ENCODE measurements around the gene WDR82. TPM values are rescaled to one million over a fixed set of nuclear protein-coding genes. Genes with fewer than 3 reads are reported as not detected.
"Not testable (repeated sequence)": the region's sequence is repeated elsewhere in the genome, so short reads cannot be mapped to it uniquely, and the experiment has no call there.

Gene WDR82
- total RNA-seq, 2 donors from 2014 or later, result 78.4 to 84.2 TPM

- Mint-ChIP-seq H3K27me3 (ENCODE audit: insufficient read depth) (no peaks in the 10 kb centered on the region), H3K27ac (peak overlapping the region; percentile 16), H3K36me3 (ENCODE audit: low read depth) (peaks cover 1% of the 10 kb centered on the region), H3K9me3 (no peaks in the 10 kb centered on the region), H3K4me1 (peaks cover 25% of the 10 kb centered on the region), H3K4me3 (peak overlapping the region; percentile 92)
- H3K36me3 ChIP-seq (ENCODE audit: control insufficient read depth, insufficient read depth, low read length), result peaks cover 11% of the 10 kb centered on the region
- DNase-seq, result no peak
- H3K27me3 ChIP-seq (ENCODE audit: control insufficient read depth, insufficient read depth, low read length, poor library complexity, severe bottlenecking), result no peaks in the 10 kb centered on the region
- 94 to 95% methylated on average over 5 to 6 of the region's 6 CpGs for WGBS, 2 experiments (ENCODE audit: insufficient coverage in 1 of 2, insufficient read length in 1 of 2)
- no peak overlapping the region for H3K9ac ChIP-seq (ENCODE audit: extremely low read depth, low read length, poor library complexity, severe bottlenecking)
- no peak overlapping the region for H3K27ac ChIP-seq (ENCODE audit: low read depth, low read length)
- H3K4me3 ChIP-seq (ENCODE audit: low read length), result peak overlapping the region; percentile 93
- TF ChIP-seq, protein P1, sequence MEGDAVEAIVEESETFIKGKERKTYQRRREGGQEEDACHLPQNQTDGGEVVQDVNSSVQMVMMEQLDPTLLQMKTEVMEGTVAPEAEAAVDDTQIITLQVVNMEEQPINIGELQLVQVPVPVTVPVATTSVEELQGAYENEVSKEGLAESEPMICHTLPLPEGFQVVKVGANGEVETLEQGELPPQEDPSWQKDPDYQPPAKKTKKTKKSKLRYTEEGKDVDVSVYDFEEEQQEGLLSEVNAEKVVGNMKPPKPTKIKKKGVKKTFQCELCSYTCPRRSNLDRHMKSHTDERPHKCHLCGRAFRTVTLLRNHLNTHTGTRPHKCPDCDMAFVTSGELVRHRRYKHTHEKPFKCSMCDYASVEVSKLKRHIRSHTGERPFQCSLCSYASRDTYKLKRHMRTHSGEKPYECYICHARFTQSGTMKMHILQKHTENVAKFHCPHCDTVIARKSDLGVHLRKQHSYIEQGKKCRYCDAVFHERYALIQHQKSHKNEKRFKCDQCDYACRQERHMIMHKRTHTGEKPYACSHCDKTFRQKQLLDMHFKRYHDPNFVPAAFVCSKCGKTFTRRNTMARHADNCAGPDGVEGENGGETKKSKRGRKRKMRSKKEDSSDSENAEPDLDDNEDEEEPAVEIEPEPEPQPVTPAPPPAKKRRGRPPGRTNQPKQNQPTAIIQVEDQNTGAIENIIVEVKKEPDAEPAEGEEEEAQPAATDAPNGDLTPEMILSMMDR (conservative IDR thresholded peaks at IDR 0.05), result no peak
- H3K4me1 ChIP-seq (ENCODE audit: control insufficient read depth, insufficient read depth, low read length), result peaks cover 17% of the 10 kb centered on the region
- no peaks in the 10 kb centered on the region for H3K9me3 ChIP-seq (ENCODE audit: control insufficient read depth, low read length)
Measured at GRCh38 chr3:52288674-52289073, 10.2 kb upstream of the WDR82 start.

GRCh38 chr3:52286777-52287110 is 8.3 kb upstream of the WDR82 start:
- H3K27ac ChIP-seq (ENCODE audit: low read depth, low read length), result no peak overlapping the region
- Mint-ChIP-seq H3K9me3 (no peaks in the 10 kb centered on the region), H3K36me3 (ENCODE audit: low read depth) (peaks cover 1% of the 10 kb centered on the region), H3K4me3 (peak overlapping the region; percentile 92), H3K27ac (peak overlapping the region; percentile 100), H3K4me1 (peaks cover 38% of the 10 kb centered on the region), H3K27me3 (ENCODE audit: insufficient read depth) (no peaks in the 10 kb centered on the region)
- H3K9ac ChIP-seq (ENCODE audit: extremely low read depth, low read length, poor library complexity, severe bottlenecking), result peak overlapping the region; percentile 87
- peak overlapping the region; percentile 93 for H3K4me3 ChIP-seq (ENCODE audit: low read length)
- DNase-seq, result no peak
- TF ChIP-seq, protein P1 (conservative IDR thresholded peaks at IDR 0.05), result no peak
- no peaks in the 10 kb centered on the region for H3K27me3 ChIP-seq (ENCODE audit: control insufficient read depth, insufficient read depth, low read length, poor library complexity, severe bottlenecking)
- no peaks in the 10 kb centered on the region for H3K9me3 ChIP-seq (ENCODE audit: control insufficient read depth, low read length)
- WGBS, 2 experiments (ENCODE audit: insufficient coverage in 1 of 2, insufficient read length in 1 of 2), result 89 to 93% methylated on average over 5 to 8 of the region's 8 CpGs
- H3K4me1 ChIP-seq (ENCODE audit: control insufficient read depth, insufficient read depth, low read length), result peaks cover 20% of the 10 kb centered on the region
- peaks cover 3% of the 10 kb centered on the region for H3K36me3 ChIP-seq (ENCODE audit: control insufficient read depth, insufficient read depth, low read length)

DNA sequence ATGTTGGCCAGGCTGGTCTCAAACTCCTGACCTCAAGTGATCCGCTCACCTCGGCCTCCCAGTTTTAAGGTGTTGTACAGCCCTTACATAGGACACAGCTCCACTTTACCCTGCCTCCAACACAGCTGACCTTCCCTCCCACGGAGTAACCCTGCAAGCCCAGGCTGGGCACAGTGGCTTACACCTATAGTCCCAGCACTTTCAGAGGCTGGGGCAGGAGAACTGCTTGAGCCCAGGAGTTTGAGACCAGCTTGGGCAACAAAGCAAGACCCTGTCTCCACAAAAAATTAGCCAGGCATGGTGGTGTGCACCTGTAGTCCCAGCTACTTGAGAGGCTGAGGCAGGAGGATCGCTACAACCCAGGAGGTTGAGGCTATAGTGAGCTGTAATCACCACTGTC is 5.6 kb upstream of the WDR82 start:
- not testable (repeated sequence) for H3K27me3 ChIP-seq (ENCODE audit: control insufficient read depth, insufficient read depth, low read length, poor library complexity, severe bottlenecking); H3K36me3 ChIP-seq (ENCODE audit: control insufficient read depth, insufficient read depth, low read length); H3K9me3 Mint-ChIP-seq; H3K4me3 ChIP-seq (ENCODE audit: low read length); H3K36me3 Mint-ChIP-seq (ENCODE audit: low read depth); H3K27me3 Mint-ChIP-seq (ENCODE audit: insufficient read depth); H3K9ac ChIP-seq (ENCODE audit: extremely low read depth, low read length, poor library complexity, severe bottlenecking); H3K27ac ChIP-seq (ENCODE audit: low read depth, low read length); H3K4me3 Mint-ChIP-seq; H3K9me3 ChIP-seq (ENCODE audit: control insufficient read depth, low read length)
- DNase-seq, result peak; percentile 39
- Mint-ChIP-seq H3K4me1 (peaks cover 45% of the 10 kb centered on the region), H3K27ac (peak overlapping the region; percentile 76)
- 92 to 97% methylated on average over 3 to 4 of the region's 4 CpGs for WGBS, 2 experiments (ENCODE audit: insufficient coverage in 1 of 2, insufficient read length in 1 of 2)
- H3K4me1 ChIP-seq (ENCODE audit: control insufficient read depth, insufficient read depth, low read length), result peaks cover 18% of the 10 kb centered on the region

GRCh38 chr3:52283306-52283705 is 4.9 kb upstream of the WDR82 start:
- no peaks in the 10 kb centered on the region for H3K27me3 Mint-ChIP-seq (ENCODE audit: insufficient read depth)
- no peaks in the 10 kb centered on the region for H3K36me3 Mint-ChIP-seq (ENCODE audit: low read depth)
- no peaks in the 10 kb centered on the region for H3K36me3 ChIP-seq (ENCODE audit: control insufficient read depth, insufficient read depth, low read length)
- peak overlapping the region; percentile 77 for H3K27ac Mint-ChIP-seq
- no peaks in the 10 kb centered on the region for H3K9me3 Mint-ChIP-seq
- H3K4me3 ChIP-seq (ENCODE audit: low read length), result peak overlapping the region; percentile 48
- peak overlapping the region; percentile 0 for H3K9ac ChIP-seq (ENCODE audit: extremely low read depth, low read length, poor library complexity, severe bottlenecking)
- 75 to 86% methylated on average over 1 of the region's 1 CpG for WGBS, 2 experiments (ENCODE audit: insufficient coverage in 1 of 2, insufficient read length in 1 of 2)
- TF ChIP-seq, protein P1 (conservative IDR thresholded peaks at IDR 0.05), result no peak
- peaks cover 42% of the 10 kb centered on the region for H3K4me1 Mint-ChIP-seq
- no peaks in the 10 kb centered on the region for H3K9me3 ChIP-seq (ENCODE audit: control insufficient read depth, low read length)
- DNase-seq, result no peak
- peak overlapping the region; percentile 54 for H3K27ac ChIP-seq (ENCODE audit: low read depth, low read length)
- H3K4me1 ChIP-seq (ENCODE audit: control insufficient read depth, insufficient read depth, low read length), result peaks cover 12% of the 10 kb centered on the region
- H3K4me3 Mint-ChIP-seq, result no peak overlapping the region
- no peaks in the 10 kb centered on the region for H3K27me3 ChIP-seq (ENCODE audit: control insufficient read depth, insufficient read depth, low read length, poor library complexity, severe bottlenecking)

Data from endodermal cell (in vitro differentiated cells).